Naive thymus-derived CD4-positive, alpha-beta T cell (primary cell): ENCODE measurements around the gene HSPB6. TPM values are rescaled to one million over a fixed set of nuclear protein-coding genes. Genes with fewer than 3 reads are reported as not detected.

ENCODE experiments used
- ATAC-seq: fragments of 150-1000 bp; cut with Tn5 transposase; 2 replicates; pipeline ENCODE4 v1.10.0; 2021; ENCODE audit warnings: mild to moderate bottlenecking, moderate library complexity
- CTCF ChIA-PET: fragments of 350-600 bp; sonication (Branson Sonifier 250); formaldehyde crosslinking; loops from one replicate; lab custom pipeline; 2021; ENCODE audit warnings: antibody characterized with exemption; lab: Charles Lee
- POLR2A ChIA-PET: fragments of 350-600 bp; sonication (Branson Sonifier 250); formaldehyde crosslinking; loops from one replicate; lab custom pipeline; 2021; ENCODE audit warnings: antibody characterized with exemption, inconsistent platforms; lab: Charles Lee
- DNase-seq, 9 donors: peaks; one replicate each; pipeline versions ENCODE4 v3.0.0 to v3.0.0-alpha.2; 2020 to 2022; ENCODE audit warnings: mixed read lengths in 1 of 9
- H3K27ac ChIP-seq: one replicate; pipeline ENCODE4 v1.7.0; 2013; ENCODE audit warnings: mild to moderate bottlenecking, low read depth, low read length, moderate library complexity
- H3K27me3 ChIP-seq, 2 donors: one replicate each; pipeline ENCODE4 v1.7.0; 2013; ENCODE audit warnings: low read length in 2 of 2, mild to moderate bottlenecking in 2 of 2, moderate library complexity in 2 of 2; ENCODE audit not compliant: control insufficient read depth in 2 of 2, insufficient read depth in 2 of 2
- H3K36me3 ChIP-seq, 3 experiments: 1 replicate in 2 of 3; 2 replicates in 1 of 3; pipeline ENCODE4 v1.7.0; 2013; ENCODE audit warnings: low read length in 3 of 3, mild to moderate bottlenecking in 3 of 3, moderate library complexity in 1 of 3; ENCODE audit not compliant: insufficient read depth in 3 of 3, control insufficient read depth in 2 of 3
- H3K4me1 ChIP-seq, 2 donors: one replicate each; pipeline ENCODE4 v1.7.0; 2013; ENCODE audit warnings: low read length in 2 of 2, mild to moderate bottlenecking in 2 of 2, moderate library complexity in 1 of 2; ENCODE audit not compliant: control insufficient read depth in 2 of 2, insufficient read depth in 2 of 2
- H3K4me3 ChIP-seq: 2 replicates; pipeline ENCODE4 v1.7.0; 2013; ENCODE audit warnings: mild to moderate bottlenecking, low read length
- H3K9me3 ChIP-seq, 3 experiments: 1 replicate in 2 of 3; 2 replicates in 1 of 3; pipeline ENCODE4 v1.7.0; 2013; ENCODE audit warnings: low read length in 3 of 3; ENCODE audit not compliant: control insufficient read depth in 2 of 3
- H3K27ac Mint-ChIP-seq, 9 donors: one replicate each; pipeline ENCODE4 v1.8.0; 2020 to 2022; ENCODE audit warnings: mixed read lengths in 9 of 9, mild to moderate bottlenecking in 8 of 9, moderate library complexity in 5 of 9, inconsistent platforms in 2 of 9
- H3K27me3 Mint-ChIP-seq, 5 donors: one replicate each; pipeline ENCODE4 v1.8.0; 2021 to 2022; ENCODE audit warnings: mixed read lengths in 5 of 5, mild to moderate bottlenecking in 1 of 5
- H3K36me3 Mint-ChIP-seq, 5 donors: one replicate each; pipeline ENCODE4 v1.8.0; 2020 to 2022; ENCODE audit warnings: mixed read lengths in 5 of 5, mild to moderate bottlenecking in 3 of 5, inconsistent platforms in 1 of 5
- H3K4me1 Mint-ChIP-seq, 7 donors: one replicate each; pipeline ENCODE4 v1.8.0; 2020 to 2022; ENCODE audit warnings: mixed read lengths in 7 of 7, mild to moderate bottlenecking in 3 of 7, inconsistent platforms in 1 of 7
- H3K4me3 Mint-ChIP-seq, 10 donors: one replicate each; pipeline ENCODE4 v1.8.0; 2020 to 2022; ENCODE audit warnings: mild to moderate bottlenecking in 10 of 10, mixed read lengths in 10 of 10, moderate library complexity in 6 of 10, inconsistent platforms in 2 of 10
- H3K9me3 Mint-ChIP-seq, 11 donors: one replicate each; pipeline ENCODE4 v1.8.0; 2020 to 2022; ENCODE audit warnings: mixed read lengths in 11 of 11, mild to moderate bottlenecking in 4 of 11, inconsistent platforms in 1 of 11, moderate library complexity in 1 of 11
- intact Hi-C, 2 donors: fragments of 100-400 bp; cut with micrococcal nuclease; formaldehyde crosslinking; loops; one replicate each; pipeline ENCODE4 v1.15.1; 2023
- polyA plus RNA-seq, 2 donors: library from polyadenylated mRNA; unstranded; fragments of 300-500 nt; fragmentation: Illumina TruSeq; gene quantifications; one replicate each; pipeline ENCODE4 v1.2.3, GENCODE V29; 2021
- total RNA-seq, 6 experiments: library from RNA in 5 of 6; stranded (reverse) in 5 of 6; gene quantifications; 1 replicate in 5 of 6; 2 replicates in 1 of 6; pipeline ENCODE4 v1.2.3 and lab custom pipeline; 2021 to 2026

The HSPB6 gene
- total and polyA plus RNA-seq, 7 experiments from 2014 or later, result 0.22 TPM; not detected in 6

- ATAC-seq (no peak), DNase-seq (no peak)
- peak overlapping the region; percentile 87 to 100 (median 96) for H3K4me3 Mint-ChIP-seq
- no peaks in the 10 kb centered on the region for H3K27me3 ChIP-seq
- intact Hi-C loops, result loop anchor here (5.0 to 10.0 kb wide), 2 partner anchors 468 to 1069 kb away; partner anchors contain the start of genes SCGB2B2 (in 1 of the 2), ZNF146 (in 1 of the 2), ZNF302 (in 1 of the 2) and ZNF565 (in 1 of the 2)
- H3K36me3 Mint-ChIP-seq, result peaks cover 3 to 11% (median 5%) of the 10 kb centered on the region in 5 donors
- no peak overlapping the region for H3K4me3 ChIP-seq
- peaks cover 23 to 68% (median 53%) of the 10 kb centered on the region in 7 donors for H3K4me1 Mint-ChIP-seq
- POLR2A ChIA-PET, result no interaction called here
- peaks cover 0 to 2% (median 0%) of the 10 kb centered on the region in 11 donors for H3K9me3 Mint-ChIP-seq
- peak overlapping the region; percentile 20 for H3K27ac ChIP-seq
- peaks cover 0 to 7% (median 0%) of the 10 kb centered on the region in 3 experiments for H3K36me3 ChIP-seq
- H3K4me1 ChIP-seq, result peaks cover 38 to 39% of the 10 kb centered on the region in 2 donors
- H3K27me3 Mint-ChIP-seq, result peaks cover 0 to 2% (median 0%) of the 10 kb centered on the region in 5 donors
- no peaks in the 10 kb centered on the region for H3K9me3 ChIP-seq
- CTCF ChIA-PET, result no interaction called here
- peak overlapping the region in 8 of 9 donors; percentile 96 to 100 (median 99) for H3K27ac Mint-ChIP-seq
Observed at GRCh38 chr19:35746531-35746930, 10.3 kb downstream of the HSPB6 start.

GRCh38 chr19:35746087-35746462 is 10.8 kb downstream of the HSPB6 start:
- H3K9me3 ChIP-seq, result no peaks in the 10 kb centered on the region
- H3K4me3 ChIP-seq, result peak overlapping the region; percentile 99
- H3K36me3 ChIP-seq, result peaks cover 0 to 7% (median 0%) of the 10 kb centered on the region in 3 experiments
- no peaks in the 10 kb centered on the region for H3K27me3 ChIP-seq
- intact Hi-C loops, result loop anchor here (5.0 to 10.0 kb wide), 2 partner anchors 469 to 1069 kb away; partner anchors contain the start of genes SCGB2B2 (in 1 of the 2), ZNF146 (in 1 of the 2), ZNF302 (in 1 of the 2) and ZNF565 (in 1 of the 2)
- Mint-ChIP-seq H3K36me3 (peaks cover 3 to 11% (median 5%) of the 10 kb centered on the region in 5 donors), H3K27ac (peak overlapping the region; percentile 96 to 100 (median 99)), H3K27me3 (peaks cover 0 to 2% (median 0%) of the 10 kb centered on the region in 5 donors), H3K4me1 (peaks cover 23 to 69% (median 53%) of the 10 kb centered on the region in 7 donors), H3K9me3 (peaks cover 0 to 2% (median 0%) of the 10 kb centered on the region in 11 donors), H3K4me3 (peak overlapping the region; percentile 87 to 100 (median 96))
- no peak for ATAC-seq
- H3K4me1 ChIP-seq, result peaks cover 39 to 40% of the 10 kb centered on the region in 2 donors
- CTCF ChIA-PET, result no interaction called here
- POLR2A ChIA-PET, result interaction anchor here (0.8 to 2.9 kb wide), 9 partner anchors 11 to 213 kb away, joined by 3 to 20 read pairs (median 4); partner anchors contain the start of genes HSPB6, KMT2B and PROSER3
- H3K27ac ChIP-seq, result peak overlapping the region; percentile 98
- no peak for DNase-seq

- POLR2A ChIA-PET, result interaction anchor here (0.5 to 2.9 kb wide), 15 partner anchors 11 to 579 kb away, joined by 3 to 20 read pairs (median 3); partner anchors contain the start of genes COX6B1, HSPB6, KMT2B and PROSER3
- H3K4me1 Mint-ChIP-seq, result peaks cover 23 to 75% (median 58%) of the 10 kb centered on the region in 7 donors
- H3K27ac ChIP-seq, result peak within 1 kb of the TSS; percentile 98
Observed at GRCh38 chr19:35745328-35746086, 11.3 kb downstream of the HSPB6 start, which contains the start of the genes PSENEN and U2AF1L4. Gene PSENEN (plus strand): TSS chr19:35745651. CDS start chr19:35745931, 280 bp downstream. Gene U2AF1L4 (minus strand): TSS chr19:35745418. CDS start chr19:35745391, 27 bp downstream.

GRCh38 chr19:35744430-35745327 is 12.2 kb downstream of the HSPB6 start:
- ATAC-seq, result peak; percentile 75
- peak overlapping the region; percentile 87 to 100 (median 96) for H3K4me3 Mint-ChIP-seq

More at GRCh38 chr19:35745328-35746086, 11.3 kb downstream of the HSPB6 start, which contains the start of the genes PSENEN and U2AF1L4:
- H3K27ac Mint-ChIP-seq, result peak within 1 kb of the TSS; percentile 96 to 100 (median 99)
- peak; percentile 72 for ATAC-seq
- Histone ChIP-seq H3K36me3 (peaks cover 0 to 10% (median 0%) of the 10 kb centered on the region in 3 experiments), H3K27me3 (no peaks in the 10 kb centered on the region), H3K4me1 (peaks cover 39 to 40% of the 10 kb centered on the region in 2 donors), H3K9me3 (no peaks in the 10 kb centered on the region), H3K4me3 (peak within 1 kb of the TSS; percentile 99)
- peak; percentile 82 to 99 (median 97) for DNase-seq
- H3K36me3 Mint-ChIP-seq, result peaks cover 3 to 11% (median 5%) of the 10 kb centered on the region in 5 donors
- intact Hi-C loops, result loop anchor here (1.0 to 10.0 kb wide), 14 partner anchors 28 to 1068 kb away; partner anchors contain the start of genes TBCB (in 2 of the 2), COX6B1 (in 1 of the 2), POLR2I (in 1 of the 2) and SCGB2B2 (in 1 of the 2)
- peaks cover 0 to 2% (median 0%) of the 10 kb centered on the region in 5 donors for H3K27me3 Mint-ChIP-seq
- CTCF ChIA-PET, result interaction anchor here (0.6 to 1.2 kb wide), 2 partner anchors 17 to 20 kb away, joined by 3 read pairs; no protein-coding TSS in a partner anchor
- H3K4me3 Mint-ChIP-seq, result peak within 1 kb of the TSS; percentile 87 to 100 (median 96)
- peaks cover 0 to 2% (median 0%) of the 10 kb centered on the region in 11 donors for H3K9me3 Mint-ChIP-seq

More at GRCh38 chr19:35744430-35745327, 12.2 kb downstream of the HSPB6 start:
- Histone ChIP-seq H3K4me3 (peak overlapping the region; percentile 99), H3K36me3 (peaks cover 0 to 12% (median 0%) of the 10 kb centered on the region in 3 experiments), H3K27me3 (no peaks in the 10 kb centered on the region), H3K4me1 (peaks cover 45% of the 10 kb centered on the region in 2 donors), H3K27ac (peak overlapping the region; percentile 98), H3K9me3 (no peaks in the 10 kb centered on the region)
- intact Hi-C loops, result loop anchor here (1.0 to 10.0 kb wide), 15 partner anchors 27 to 1067 kb away; partner anchors contain the start of genes TBCB (in 2 of the 2), COX6B1 (in 1 of the 2), POLR2I (in 1 of the 2) and SCGB2B2 (in 1 of the 2)
- peaks cover 23 to 73% (median 58%) of the 10 kb centered on the region in 7 donors for H3K4me1 Mint-ChIP-seq
- H3K27me3 Mint-ChIP-seq, result peaks cover 0 to 2% (median 0%) of the 10 kb centered on the region in 5 donors
- CTCF ChIA-PET, result interaction anchor here (0.6 to 1.2 kb wide), 2 partner anchors 17 to 19 kb away, joined by 3 read pairs; no protein-coding TSS in a partner anchor
- peak overlapping the region; percentile 96 to 100 (median 99) for H3K27ac Mint-ChIP-seq
- peaks cover 3 to 11% (median 5%) of the 10 kb centered on the region in 5 donors for H3K36me3 Mint-ChIP-seq
- POLR2A ChIA-PET, result interaction anchor here (0.5 to 2.9 kb wide), 22 partner anchors 8 to 579 kb away, joined by 3 to 20 read pairs (median 3); partner anchors contain the start of genes COX6B1, HSPB6, KMT2B and POLR2I
- peak; percentile 77 to 98 (median 95) for DNase-seq
- H3K9me3 Mint-ChIP-seq, result peaks cover 0 to 2% (median 0%) of the 10 kb centered on the region in 11 donors
